Activated CD4-positive, alpha-beta T cell treated with anti-CD3 and anti-CD28 coated beads, Interleukin-10, Interleukin-2, amounts not matched to agents 100 ng/mL and 50 ng/mL, durations not matched to agents 16 hours and 8 hours (primary cell): ENCODE data around the gene NR5A1.

ENCODE experiments used
- DNase-seq: peaks from one replicate; pipeline ENCODE4 v3.0.0-alpha.2; 2020

Gene NR5A1

GRCh38 chr9:124506931-124507879 lies at the start of gene NR5A1:
Gene NR5A1, minus strand, starts transcription at chr9:124507399. Its CDS starts 4,004 bp downstream, at chr9:124503395.
- DNase-seq = no peak

GRCh38 chr9:124555043-124555442 lies 47.8 kb upstream of the NR5A1 start:
- no peak for DNase-seq

- no peak for DNase-seq
These were observed 46.5 kb upstream of the NR5A1 start for GRCh38 chr9:124553738-124554137.

- DNase-seq = no peak
These were observed 45.0 kb upstream of the NR5A1 start for GRCh38 chr9:124552273-124552605.

GRCh38 chr9:124551472-124552272 lies 44.5 kb upstream of the NR5A1 start:
- peak; percentile 47 for DNase-seq

- no peak for DNase-seq
These were observed 42.9 kb upstream of the NR5A1 start for GRCh38 chr9:124550072-124550471.

GRCh38 chr9:124549016-124549415 lies 41.8 kb upstream of the NR5A1 start:
- no peak for DNase-seq

GRCh38 chr9:124544535-124544934 lies 37.3 kb upstream of the NR5A1 start:
- no peak for DNase-seq

- DNase-seq = no peak
These were observed 34.6 kb upstream of the NR5A1 start for GRCh38 chr9:124541824-124542223.

- DNase-seq = no peak
These were observed 30.7 kb upstream of the NR5A1 start for GRCh38 chr9:124537926-124538325.

GRCh38 chr9:124535846-124536245 lies 28.6 kb upstream of the NR5A1 start:
- no peak for DNase-seq

GRCh38 chr9:124532897-124533296 lies 25.7 kb upstream of the NR5A1 start:
- no peak for DNase-seq

- no peak for DNase-seq
These were observed 23.9 kb upstream of the NR5A1 start for GRCh38 chr9:124531115-124531514.

GRCh38 chr9:124530246-124530645 lies 23.0 kb upstream of the NR5A1 start:
- DNase-seq = no peak

GRCh38 chr9:124527781-124528180 lies 20.6 kb upstream of the NR5A1 start:
- DNase-seq = no peak

- no peak for DNase-seq
These were observed 19.0 kb upstream of the NR5A1 start for GRCh38 chr9:124526174-124526573.

GRCh38 chr9:124522121-124523098 lies 15.2 kb upstream of the NR5A1 start:
- DNase-seq = no peak

GRCh38 chr9:124521142-124521541 lies 13.9 kb upstream of the NR5A1 start:
- DNase-seq = no peak

GRCh38 chr9:124520206-124520596 lies 13.0 kb upstream of the NR5A1 start:
- DNase-seq = no peak

GRCh38 chr9:124518116-124518515 lies 10.9 kb upstream of the NR5A1 start:
- DNase-seq = no peak

- no peak for DNase-seq
These were observed 10.4 kb upstream of the NR5A1 start for GRCh38 chr9:124517600-124517999.

GRCh38 chr9:124514874-124515273 lies 7.7 kb upstream of the NR5A1 start:
- no peak for DNase-seq

- no peak for DNase-seq
These were observed 6.9 kb upstream of the NR5A1 start for GRCh38 chr9:124514125-124514524.
